GM12878 (cell line): ENCODE measurements around the gene COQ10B. TPM values are rescaled to one million over a fixed set of nuclear protein-coding genes. Genes with fewer than 3 reads are reported as not detected.

Experiments used
- ATAC-seq: fragments of 200-7000 bp; cut with Tn5 transposase; 3 replicates; pipeline ENCODE4 v1.9.1; 2020; ENCODE audit warnings: mild to moderate bottlenecking, moderate library complexity
- BruUV-seq: library from RNA; stranded (reverse); fragments of 400-500 nt; replicated peaks from 2 replicates; lab custom pipeline; 2021; lab: Mats Ljungman, UMichigan
- CTCF ChIA-PET: fragments of 300-600 bp; sonication (Branson Sonifier 250); formaldehyde crosslinking; extraction: SDS; loops from one replicate; lab custom pipeline; 2021; ENCODE audit warnings: inconsistent platforms; lab: Yijun Ruan, JAX
- POLR2A ChIA-PET: fragments of 350-600 bp; formaldehyde crosslinking; extraction: SDS; loops from one replicate; lab custom pipeline; 2021; ENCODE audit warnings: inconsistent platforms; lab: Charles Lee
- RAD21 ChIA-PET: fragments of 300-600 bp; sonication (Branson Sonifier 250); formaldehyde crosslinking; loops from one replicate; lab custom pipeline; 2023; ENCODE audit warnings: antibody characterized with exemption; ENCODE audit not compliant: unreplicated experiment; lab: Charles Lee
- SMC1A ChIA-PET: fragments of 300-600 bp; sonication (Branson Sonifier 250); formaldehyde crosslinking; loops from one replicate; lab custom pipeline; 2023; ENCODE audit not compliant: unreplicated experiment, uncharacterized antibody; lab: Charles Lee
- DNase-seq: peaks from one replicate; pipeline ENCODE4 v3.0.0-alpha.2; 2011; ENCODE audit warnings: low read depth, low spot score
- FAIRE-seq: peaks from 3 replicates; lab custom pipeline; 2011; peaks lifted over from hg19 to GRCh38; lab: Jason Lieb, UNC
- H2AFZ ChIP-seq: 2 replicates; pipeline ENCODE4 v1.6.0; 2011; ENCODE audit warnings: low read depth, low read length, control low read depth; ENCODE audit not compliant: control insufficient read depth
- H3K27ac ChIP-seq: 2 replicates; pipeline ENCODE4 v1.5.1; 2011; ENCODE audit warnings: control low read depth; ENCODE audit not compliant: control insufficient read depth, insufficient read depth
- H3K27me3 ChIP-seq, 2 experiments: replicated peaks in 1 of 2; 2 replicates each; pipeline versions ENCODE4 v1.6.0 to v1.6.1; 2011; ENCODE audit warnings: low read length in 1 of 2; ENCODE audit not compliant: control insufficient read depth in 2 of 2, insufficient read depth in 2 of 2
- H3K36me3 ChIP-seq, 2 experiments: 2 replicates each; pipeline ENCODE4 v1.5.1; 2011; ENCODE audit warnings: low read length in 1 of 2; ENCODE audit not compliant: control insufficient read depth in 2 of 2, insufficient read depth in 2 of 2
- H3K4me1 ChIP-seq: 2 replicates; pipeline ENCODE4 v1.6.1; 2011; ENCODE audit warnings: mild to moderate bottlenecking, low read length, moderate library complexity, mixed read lengths; ENCODE audit not compliant: control insufficient read depth, insufficient read depth
- H3K4me2 ChIP-seq: 2 replicates; pipeline ENCODE4 v1.6.0; 2011; ENCODE audit warnings: control low read depth; ENCODE audit not compliant: control insufficient read depth, insufficient read depth
- H3K4me3 ChIP-seq: fragments of 200-600 bp; sonication (generic); 2 replicates; pipeline ENCODE4 v1.5.1; 2016
- H3K79me2 ChIP-seq: 2 replicates; pipeline ENCODE4 v1.6.0; 2011; ENCODE audit warnings: low read length; ENCODE audit not compliant: control insufficient read depth, insufficient read depth
- H3K9ac ChIP-seq: 2 replicates; pipeline ENCODE4 v1.8.0; 2011; ENCODE audit warnings: low read length, control low read depth, mixed read lengths; ENCODE audit not compliant: control insufficient read depth, insufficient read depth
- H3K9me3 ChIP-seq: replicated peaks from 3 replicates; pipeline ENCODE4 v1.5.1; 2011; ENCODE audit warnings: mild to moderate bottlenecking, low read length; ENCODE audit not compliant: control insufficient read depth, insufficient read depth
- H4K20me1 ChIP-seq: 2 replicates; pipeline ENCODE4 v1.6.0; 2011; ENCODE audit not compliant: control insufficient read depth, insufficient read depth
- CBX3 ChIP-seq: fragments of 200-600 bp; sonication (generic); IDR thresholded peaks from 2 replicates; pipeline ENCODE4 v1.6.1; 2016; ENCODE audit warnings: low read depth, borderline replicate concordance
- EGR1 ChIP-seq, 2 experiments: IDR thresholded peaks; 1 replicate in 1 of 2; 2 replicates in 1 of 2; pipeline ENCODE4 v1.6.1; 2011 to 2012; ENCODE audit warnings: low read depth in 2 of 2, low read length in 2 of 2, borderline replicate concordance in 1 of 2, mild to moderate bottlenecking in 1 of 2, moderate library complexity in 1 of 2
- HCFC1 ChIP-seq: fragments of 150-350 bp; IDR thresholded peaks from 2 replicates; pipeline ENCODE4 v1.6.1; 2014; ENCODE audit warnings: low read length
- IKZF1 ChIP-seq: fragments of 450-650 bp; conservative IDR thresholded peaks from 2 replicates; pipeline ENCODE4 v1.6.1; 2017; ENCODE audit warnings: antibody characterized with exemption, mild to moderate bottlenecking
- KDM1A ChIP-seq: fragments of 200-600 bp; sonication (generic); IDR thresholded peaks from 2 replicates; pipeline ENCODE4 v1.6.1; 2016; ENCODE audit warnings: borderline replicate concordance
- POLR2AphosphoS5 ChIP-seq: IDR thresholded peaks from 2 replicates; pipeline ENCODE4 v1.6.1; 2011; ENCODE audit warnings: mild to moderate bottlenecking, low read length, inconsistent platforms
- RAD21 ChIP-seq: IDR thresholded peaks from 2 replicates; pipeline ENCODE4 v1.6.1; 2011; ENCODE audit warnings: mild to moderate bottlenecking, low read depth, low read length, moderate library complexity; ENCODE audit not compliant: insufficient read depth
- SMAD5 ChIP-seq: IDR thresholded peaks from 2 replicates; pipeline ENCODE4 v1.6.1; 2016; ENCODE audit warnings: antibody characterized with exemption, low read depth
- SREBF2 ChIP-seq: IDR thresholded peaks from 2 replicates; pipeline ENCODE4 v1.6.1; 2012; ENCODE audit warnings: mild to moderate bottlenecking, low read length
- TAF1 ChIP-seq: IDR thresholded peaks from 2 replicates; pipeline ENCODE4 v1.6.1; 2011; ENCODE audit warnings: mild to moderate bottlenecking, low read depth, low read length, borderline replicate concordance
- ZSCAN29 ChIP-seq: fragments of 450-650 bp; IDR thresholded peaks from 2 replicates; pipeline ENCODE4 v1.6.1; 2017; ENCODE audit warnings: mild to moderate bottlenecking, moderate library complexity
- WGBS: methylation state at CpG from one replicate; pipeline ENCODE4 v1.1.6; 2016; ENCODE audit warnings: low lambda C conversion rate; ENCODE audit not compliant: insufficient replicate concordance, insufficient coverage; ENCODE audit errors: missing lambda C conversion rate; 5-methylcytosine and 5-hydroxymethylcytosine counted together
- in situ Hi-C: fragments of 300-500 bp; cut with MboI; formaldehyde crosslinking; loops from 9 replicates; pipeline ENCODE4 v1.14.3; 2018; ENCODE audit warnings: mixed read lengths
- intact Hi-C: fragments of 100-400 bp; cut with micrococcal nuclease; formaldehyde crosslinking; loops from one replicate; pipeline ENCODE4 v1.14.2; 2022; ENCODE audit not compliant: unreplicated experiment
- polyA plus RNA-seq, 11 experiments: library from polyadenylated mRNA; depleted of rRNA in 4 of 11; unstranded in 6 of 11; stranded (reverse) in 5 of 11; fragments of >200 nt; fragmentation: Nextera tagmentation in 4 of 11; fragmentation: Illumina TruSeq in 1 of 11; extraction: Ambion mirVana in 4 of 11; extraction: Trizol in 1 of 11; gene quantifications; 1 replicate in 1 of 11; 2 replicates in 10 of 11; pipeline versions ENCODE4 v1.2.1 to v1.2.3, GENCODE V29; 2011 to 2016; ENCODE audit warnings: inconsistent platforms in 2 of 11, missing spikeins in 2 of 11, low read depth in 1 of 11
- total RNA-seq, 4 experiments: library from RNA; depleted of rRNA in 3 of 4; stranded (reverse); fragments of >200 nt in 3 of 4; fragmentation: Illumina TruSeq in 1 of 4; extraction: Trizol in 1 of 4; gene quantifications; 2 replicates each; pipeline versions ENCODE4 v1.2.1 to v1.2.3, GENCODE V29; 2013 to 2021
- TF ChIP-seq, protein P1 (sequence below): fragments of 450-650 bp; IDR thresholded peaks from 2 replicates; pipeline ENCODE4 v1.6.1; 2018; ENCODE audit warnings: borderline replicate concordance, mild to moderate bottlenecking; ENCODE audit not compliant: partially characterized antibody
- TF ChIP-seq, protein P2 (sequence below): fragments of 450-650 bp; IDR thresholded peaks from 2 replicates; pipeline ENCODE4 v1.6.1; 2017; ENCODE audit warnings: low read depth, mild to moderate bottlenecking, moderate library complexity
- TF ChIP-seq, protein P3 (sequence below): fragments of 450-650 bp; IDR thresholded peaks from 2 replicates; pipeline ENCODE4 v1.6.1; 2017; ENCODE audit warnings: mild to moderate bottlenecking
- TF ChIP-seq, protein P4 (sequence below): IDR thresholded peaks from 2 replicates; pipeline ENCODE4 v1.6.1; 2012; ENCODE audit warnings: low read depth, low read length, improper control_type of control experiment
- TF ChIP-seq, protein P5 (sequence below): fragments of 150-350 bp; IDR thresholded peaks from 2 replicates; pipeline ENCODE4 v1.6.1; 2014; ENCODE audit warnings: mild to moderate bottlenecking, low read depth, low read length

COQ10B gene
- total and polyA plus RNA-seq, 10 of the 15 experiments (the other 5 are each of a cell fraction or from before 2014, with no cell fraction given): 3.6 to 23.2 (median 13.2) TPM

DNA sequence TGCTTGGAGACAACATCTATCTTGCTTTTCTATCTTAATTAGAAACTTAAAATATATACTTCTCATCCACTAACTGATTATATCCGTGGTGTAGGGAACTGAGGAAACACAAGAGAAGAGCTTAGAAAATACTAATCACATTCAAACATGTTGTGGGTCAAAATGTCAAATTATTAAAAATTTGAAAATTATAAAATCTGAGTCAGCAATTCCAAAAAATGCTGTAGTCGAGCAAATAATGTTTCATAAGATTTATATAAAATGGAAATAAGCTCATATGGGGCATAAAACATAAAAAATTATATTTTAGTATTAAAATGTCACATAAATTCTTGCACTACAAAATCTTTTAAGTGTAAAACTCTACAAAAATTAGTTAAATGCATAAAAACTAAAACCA lies 47.8 kb upstream of the COQ10B start (continued):
- TF ChIP-seq, protein P1, sequence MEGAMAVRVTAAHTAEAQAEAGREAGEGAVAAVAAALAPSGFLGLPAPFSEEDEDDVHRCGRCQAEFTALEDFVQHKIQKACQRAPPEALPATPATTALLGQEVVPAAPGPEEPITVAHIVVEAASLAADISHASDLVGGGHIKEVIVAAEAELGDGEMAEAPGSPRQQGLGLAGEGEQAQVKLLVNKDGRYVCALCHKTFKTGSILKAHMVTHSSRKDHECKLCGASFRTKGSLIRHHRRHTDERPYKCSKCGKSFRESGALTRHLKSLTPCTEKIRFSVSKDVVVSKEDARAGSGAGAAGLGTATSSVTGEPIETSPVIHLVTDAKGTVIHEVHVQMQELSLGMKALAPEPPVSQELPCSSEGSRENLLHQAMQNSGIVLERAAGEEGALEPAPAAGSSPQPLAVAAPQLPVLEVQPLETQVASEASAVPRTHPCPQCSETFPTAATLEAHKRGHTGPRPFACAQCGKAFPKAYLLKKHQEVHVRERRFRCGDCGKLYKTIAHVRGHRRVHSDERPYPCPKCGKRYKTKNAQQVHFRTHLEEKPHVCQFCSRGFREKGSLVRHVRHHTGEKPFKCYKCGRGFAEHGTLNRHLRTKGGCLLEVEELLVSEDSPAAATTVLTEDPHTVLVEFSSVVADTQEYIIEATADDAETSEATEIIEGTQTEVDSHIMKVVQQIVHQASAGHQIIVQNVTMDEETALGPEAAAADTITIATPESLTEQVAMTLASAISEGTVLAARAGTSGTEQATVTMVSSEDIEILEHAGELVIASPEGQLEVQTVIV: no peak

DNA sequence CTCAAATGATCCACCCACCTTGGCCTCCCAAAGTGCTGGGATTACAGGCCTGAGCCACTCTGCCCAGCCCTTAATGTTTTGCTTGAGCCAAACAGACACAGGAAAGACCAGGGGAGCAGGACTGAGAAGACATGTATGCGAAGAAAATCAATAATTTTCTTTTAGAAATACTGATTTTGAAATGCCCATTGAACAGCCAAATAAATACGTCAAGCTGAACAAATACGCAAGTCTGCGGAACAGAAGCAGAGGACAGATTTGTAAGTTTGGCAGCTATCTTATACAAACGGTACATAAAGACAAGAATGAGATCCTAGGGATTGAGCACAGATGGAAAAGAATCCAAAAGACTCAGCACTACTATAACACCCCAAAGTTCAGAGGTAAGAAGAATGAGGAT lies 39.3 kb upstream of the COQ10B start:
- intact Hi-C loops: no loop called here
- Histone ChIP-seq H4K20me1 (no peaks in the 10 kb centered on the region), H3K4me2 (no peak overlapping the region), H3K9me3 (no peaks in the 10 kb centered on the region), H3K9ac (no peak overlapping the region), H3K27me3 (no peaks in the 10 kb centered on the region), H2AFZ (no peak overlapping the region), H3K4me3 (no peak overlapping the region), H3K36me3 (peaks cover 10 to 38% of the 10 kb centered on the region in 2 experiments), H3K27ac (no peak overlapping the region), H3K79me2 (no peaks in the 10 kb centered on the region; the same call in 1 of the 2 replicates), H3K4me1 (no peaks in the 10 kb centered on the region)
- FAIRE-seq: no peak
- ChIA-PET POLR2A (no interaction called here), SMC1A (interaction anchor here (0.6 kb wide), 1 partner anchor 19 kb away, joined by 5 read pairs; no protein-coding TSS in a partner anchor), CTCF (interaction anchor here (1.1 kb wide), 1 partner anchor 185 kb away, joined by 3 read pairs; no protein-coding TSS in a partner anchor), RAD21 (interaction anchor here (1.6 kb wide), 1 partner anchor 82 kb away, joined by 3 read pairs; no protein-coding TSS in a partner anchor)
- DNase-seq: no peak
- no TSS peak for BruUV-seq
- WGBS: 91% methylated on average over 5 of the region's 5 CpGs
- in situ Hi-C loops: no loop called here
- no peak for ATAC-seq
- TF ChIP-seq, protein P2, sequence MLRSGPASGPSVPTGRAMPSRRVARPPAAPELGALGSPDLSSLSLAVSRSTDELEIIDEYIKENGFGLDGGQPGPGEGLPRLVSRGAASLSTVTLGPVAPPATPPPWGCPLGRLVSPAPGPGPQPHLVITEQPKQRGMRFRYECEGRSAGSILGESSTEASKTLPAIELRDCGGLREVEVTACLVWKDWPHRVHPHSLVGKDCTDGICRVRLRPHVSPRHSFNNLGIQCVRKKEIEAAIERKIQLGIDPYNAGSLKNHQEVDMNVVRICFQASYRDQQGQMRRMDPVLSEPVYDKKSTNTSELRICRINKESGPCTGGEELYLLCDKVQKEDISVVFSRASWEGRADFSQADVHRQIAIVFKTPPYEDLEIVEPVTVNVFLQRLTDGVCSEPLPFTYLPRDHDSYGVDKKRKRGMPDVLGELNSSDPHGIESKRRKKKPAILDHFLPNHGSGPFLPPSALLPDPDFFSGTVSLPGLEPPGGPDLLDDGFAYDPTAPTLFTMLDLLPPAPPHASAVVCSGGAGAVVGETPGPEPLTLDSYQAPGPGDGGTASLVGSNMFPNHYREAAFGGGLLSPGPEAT: no peak
- TF ChIP-seq EGR1 (IDR thresholded peaks at IDR 0.05; ENCODE audit: borderline replicate concordance in 1 of 2, low read depth in 2 of 2, low read length in 2 of 2): no peak
- no peak for TF ChIP-seq SREBF2
- TF ChIP-seq HCFC1: no peak
- TF ChIP-seq, protein P3, sequence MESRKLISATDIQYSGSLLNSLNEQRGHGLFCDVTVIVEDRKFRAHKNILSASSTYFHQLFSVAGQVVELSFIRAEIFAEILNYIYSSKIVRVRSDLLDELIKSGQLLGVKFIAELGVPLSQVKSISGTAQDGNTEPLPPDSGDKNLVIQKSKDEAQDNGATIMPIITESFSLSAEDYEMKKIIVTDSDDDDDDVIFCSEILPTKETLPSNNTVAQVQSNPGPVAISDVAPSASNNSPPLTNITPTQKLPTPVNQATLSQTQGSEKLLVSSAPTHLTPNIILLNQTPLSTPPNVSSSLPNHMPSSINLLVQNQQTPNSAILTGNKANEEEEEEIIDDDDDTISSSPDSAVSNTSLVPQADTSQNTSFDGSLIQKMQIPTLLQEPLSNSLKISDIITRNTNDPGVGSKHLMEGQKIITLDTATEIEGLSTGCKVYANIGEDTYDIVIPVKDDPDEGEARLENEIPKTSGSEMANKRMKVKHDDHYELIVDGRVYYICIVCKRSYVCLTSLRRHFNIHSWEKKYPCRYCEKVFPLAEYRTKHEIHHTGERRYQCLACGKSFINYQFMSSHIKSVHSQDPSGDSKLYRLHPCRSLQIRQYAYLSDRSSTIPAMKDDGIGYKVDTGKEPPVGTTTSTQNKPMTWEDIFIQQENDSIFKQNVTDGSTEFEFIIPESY: no peak
- TF ChIP-seq RAD21: no peak
- TF ChIP-seq POLR2AphosphoS5: no peak
- TF ChIP-seq, protein P4, sequence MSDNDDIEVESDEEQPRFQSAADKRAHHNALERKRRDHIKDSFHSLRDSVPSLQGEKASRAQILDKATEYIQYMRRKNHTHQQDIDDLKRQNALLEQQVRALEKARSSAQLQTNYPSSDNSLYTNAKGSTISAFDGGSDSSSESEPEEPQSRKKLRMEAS: no peak
- no peak for TF ChIP-seq KDM1A
- TF ChIP-seq CBX3: no peak
- no peak for TF ChIP-seq SMAD5
- no peak for TF ChIP-seq IKZF1
- TF ChIP-seq, protein P5, sequence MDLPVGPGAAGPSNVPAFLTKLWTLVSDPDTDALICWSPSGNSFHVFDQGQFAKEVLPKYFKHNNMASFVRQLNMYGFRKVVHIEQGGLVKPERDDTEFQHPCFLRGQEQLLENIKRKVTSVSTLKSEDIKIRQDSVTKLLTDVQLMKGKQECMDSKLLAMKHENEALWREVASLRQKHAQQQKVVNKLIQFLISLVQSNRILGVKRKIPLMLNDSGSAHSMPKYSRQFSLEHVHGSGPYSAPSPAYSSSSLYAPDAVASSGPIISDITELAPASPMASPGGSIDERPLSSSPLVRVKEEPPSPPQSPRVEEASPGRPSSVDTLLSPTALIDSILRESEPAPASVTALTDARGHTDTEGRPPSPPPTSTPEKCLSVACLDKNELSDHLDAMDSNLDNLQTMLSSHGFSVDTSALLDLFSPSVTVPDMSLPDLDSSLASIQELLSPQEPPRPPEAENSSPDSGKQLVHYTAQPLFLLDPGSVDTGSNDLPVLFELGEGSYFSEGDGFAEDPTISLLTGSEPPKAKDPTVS: no peak
- no peak for TF ChIP-seq ZSCAN29
- no peak for TF ChIP-seq TAF1
